Measurements from ENCODE around the gene POU5F1. TPM values are rescaled to one million over a fixed set of nuclear protein-coding genes. Genes with fewer than 3 reads are reported as not detected.
"Not testable (repeated sequence)": the region's sequence is repeated elsewhere in the genome, so short reads cannot be mapped to it uniquely, and the experiment has no call there.

Gene POU5F1
- total RNA-seq, 4 donors from 2014 or later = 0.92 to 5.5 (median 3.3) TPM

DNA sequence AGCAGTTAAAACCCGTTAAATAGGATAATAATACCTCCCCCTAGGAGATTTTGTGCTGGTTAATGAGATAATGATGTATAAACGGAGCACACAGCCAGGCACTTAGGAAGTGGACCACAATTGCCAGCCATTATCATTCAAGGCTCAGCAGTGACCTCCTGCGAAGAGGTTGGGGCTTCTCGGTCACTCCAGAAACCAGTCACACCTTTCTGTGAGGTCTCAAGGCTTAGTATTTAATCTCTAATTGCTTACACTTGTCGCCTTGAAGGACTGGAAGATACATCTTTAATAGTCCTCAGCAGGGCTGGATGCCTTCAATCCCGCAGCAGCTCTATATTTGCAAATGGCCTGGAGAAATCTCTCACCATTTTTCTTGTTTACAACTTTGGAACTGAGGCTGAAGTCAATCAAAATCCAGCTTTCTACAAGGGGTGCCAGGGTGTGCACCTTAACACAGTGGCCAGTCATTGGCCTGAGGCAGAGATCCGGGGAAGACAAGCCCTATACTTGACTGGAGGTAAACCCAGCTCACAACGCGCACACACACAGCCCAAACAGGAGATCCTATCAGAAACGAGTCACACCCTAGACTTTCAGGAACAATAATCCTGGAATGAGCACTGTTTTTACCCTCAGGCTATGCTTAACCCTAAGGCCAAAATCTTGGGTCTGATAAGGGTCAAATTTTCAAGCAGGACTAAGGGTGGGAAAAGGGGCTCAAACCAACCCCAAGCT lies 1.2 kb downstream of the POU5F1 start:
- WGBS, 2 donors = 77 to 80% methylated on average over 7 to 9 of the region's 10 CpGs
- H3K36me3 ChIP-seq = peaks cover 0 to 29% (median 0%) of the 10 kb centered on the region in 3 donors
- no peaks in the 10 kb centered on the region for H3K27me3 ChIP-seq
- H3K9me3 ChIP-seq = no peaks in the 10 kb centered on the region
- DNase-seq = no peak
- intact Hi-C loops (cut with DNase I) = no loop called here
- no peak overlapping the region for H3K27ac ChIP-seq
- H3K4me3 ChIP-seq = no peak overlapping the region
- H3K4me1 ChIP-seq = peaks cover 0 to 9% (median 0%) of the 10 kb centered on the region in 3 donors
- TF ChIP-seq, protein P1, sequence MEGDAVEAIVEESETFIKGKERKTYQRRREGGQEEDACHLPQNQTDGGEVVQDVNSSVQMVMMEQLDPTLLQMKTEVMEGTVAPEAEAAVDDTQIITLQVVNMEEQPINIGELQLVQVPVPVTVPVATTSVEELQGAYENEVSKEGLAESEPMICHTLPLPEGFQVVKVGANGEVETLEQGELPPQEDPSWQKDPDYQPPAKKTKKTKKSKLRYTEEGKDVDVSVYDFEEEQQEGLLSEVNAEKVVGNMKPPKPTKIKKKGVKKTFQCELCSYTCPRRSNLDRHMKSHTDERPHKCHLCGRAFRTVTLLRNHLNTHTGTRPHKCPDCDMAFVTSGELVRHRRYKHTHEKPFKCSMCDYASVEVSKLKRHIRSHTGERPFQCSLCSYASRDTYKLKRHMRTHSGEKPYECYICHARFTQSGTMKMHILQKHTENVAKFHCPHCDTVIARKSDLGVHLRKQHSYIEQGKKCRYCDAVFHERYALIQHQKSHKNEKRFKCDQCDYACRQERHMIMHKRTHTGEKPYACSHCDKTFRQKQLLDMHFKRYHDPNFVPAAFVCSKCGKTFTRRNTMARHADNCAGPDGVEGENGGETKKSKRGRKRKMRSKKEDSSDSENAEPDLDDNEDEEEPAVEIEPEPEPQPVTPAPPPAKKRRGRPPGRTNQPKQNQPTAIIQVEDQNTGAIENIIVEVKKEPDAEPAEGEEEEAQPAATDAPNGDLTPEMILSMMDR (IDR thresholded peaks at IDR 0.05) = no peak
- no peak for TF ChIP-seq POLR2A (IDR thresholded peaks at IDR 0.05)

DNA sequence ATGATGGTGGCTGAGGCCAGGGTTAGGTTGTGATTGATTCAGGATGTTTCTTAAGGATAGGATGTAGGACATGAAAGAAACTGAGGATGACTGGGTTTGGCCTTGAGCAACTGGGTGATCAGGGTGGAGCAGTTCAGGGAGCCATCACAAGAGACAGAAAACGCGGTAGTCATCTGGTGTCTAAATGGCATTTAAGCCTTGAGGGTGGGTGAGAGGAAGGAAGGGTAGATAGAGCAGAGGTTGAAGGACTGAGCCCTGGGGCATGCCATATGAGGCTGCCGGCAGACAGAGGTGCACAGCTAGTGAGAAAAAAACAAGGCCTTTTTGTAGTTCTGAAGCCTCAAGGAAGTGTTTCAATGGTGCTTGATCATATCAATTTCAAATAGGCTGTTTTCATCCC lies 1.9 kb downstream of the POU5F1 start:
- WGBS, 2 donors = 86 to 91% methylated on average over 3 of the region's 3 CpGs
- DNase-seq = no peak

DNA sequence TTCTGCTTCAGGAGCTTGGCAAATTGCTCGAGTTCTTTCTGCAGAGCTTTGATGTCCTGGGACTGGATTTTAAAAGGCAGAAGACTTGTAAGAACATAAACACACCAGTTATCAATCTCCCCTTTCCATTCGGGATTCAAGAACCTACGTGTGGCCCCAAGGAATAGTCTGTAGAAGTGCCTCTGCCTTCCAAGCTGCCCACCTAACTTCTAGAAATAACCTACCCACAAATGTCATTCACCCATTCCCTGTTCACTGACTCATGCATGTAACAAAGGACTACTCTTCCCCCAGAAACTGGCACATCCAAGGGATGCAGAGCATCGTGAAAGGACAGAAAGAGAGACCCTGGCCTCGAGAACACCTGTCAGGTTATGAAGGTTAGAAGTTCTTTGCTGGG lies 4.5 kb downstream of the POU5F1 start:
- no peaks in the 10 kb centered on the region for H3K27me3 ChIP-seq
- no peak for TF ChIP-seq POLR2A (IDR thresholded peaks at IDR 0.05)
- TF ChIP-seq, protein P1 (IDR thresholded peaks at IDR 0.05) = no peak
- no peak for DNase-seq
- 58 to 78% methylated on average over 4 of the region's 5 CpGs for WGBS, 2 donors
- peaks cover 0 to 9% (median 0%) of the 10 kb centered on the region in 3 donors for H3K4me1 ChIP-seq
- peaks cover 0 to 50% (median 0%) of the 10 kb centered on the region in 3 donors for H3K36me3 ChIP-seq
- H3K4me3 ChIP-seq = no peak overlapping the region
- intact Hi-C loops (cut with DNase I) = no loop called here
- H3K27ac ChIP-seq = no peak overlapping the region
- H3K9me3 ChIP-seq = no peaks in the 10 kb centered on the region

More for the DNA sequence above, 1.9 kb downstream of the POU5F1 start:
- intact Hi-C loops (cut with DNase I) = no loop called here
- Histone ChIP-seq H3K27ac (no peak overlapping the region), H3K27me3 (no peaks in the 10 kb centered on the region), H3K36me3 (peaks cover 0 to 28% (median 0%) of the 10 kb centered on the region in 3 donors), H3K9me3 (no peaks in the 10 kb centered on the region), H3K4me3 (no peak overlapping the region), H3K4me1 (peaks cover 0 to 9% (median 0%) of the 10 kb centered on the region in 3 donors)
- TF ChIP-seq, protein P1 (IDR thresholded peaks at IDR 0.05) = no peak
- TF ChIP-seq POLR2A (IDR thresholded peaks at IDR 0.05) = no peak

DNA sequence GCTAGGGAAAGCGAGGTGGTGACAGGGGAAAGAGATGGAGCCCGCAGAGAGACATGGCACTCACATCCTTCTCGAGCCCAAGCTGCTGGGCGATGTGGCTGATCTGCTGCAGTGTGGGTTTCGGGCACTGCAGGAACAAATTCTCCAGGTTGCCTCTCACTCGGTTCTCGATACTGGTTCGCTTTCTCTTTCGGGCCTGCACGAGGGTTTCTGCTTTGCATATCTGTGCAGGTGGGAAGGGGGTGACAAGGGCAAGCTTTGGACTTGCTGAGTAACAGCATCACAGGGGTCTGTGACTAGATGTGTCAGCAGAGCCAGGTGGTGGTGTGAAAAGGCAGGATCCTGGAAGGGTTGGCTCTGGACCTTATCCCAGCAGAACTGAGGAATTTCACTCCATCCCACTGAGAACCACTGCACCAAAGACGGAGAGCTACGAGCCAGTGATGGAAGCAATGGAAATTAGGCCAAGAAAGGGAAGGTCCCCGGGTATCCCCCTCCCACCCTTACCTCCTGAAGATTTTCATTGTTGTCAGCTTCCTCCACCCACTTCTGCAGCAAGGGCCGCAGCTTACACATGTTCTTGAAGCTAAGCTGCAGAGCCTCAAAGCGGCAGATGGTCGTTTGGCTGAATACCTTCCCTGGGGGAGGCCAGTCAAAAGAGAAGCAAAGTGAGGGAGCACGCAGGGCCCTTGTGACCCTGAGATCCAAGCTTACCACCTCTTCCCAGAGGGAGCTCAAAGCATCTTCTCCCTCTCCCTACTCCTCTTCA lies 5.2 kb downstream of the POU5F1 start:
- H3K36me3 ChIP-seq = peaks cover 0 to 50% (median 0%) of the 10 kb centered on the region in 3 donors
- H3K27me3 ChIP-seq; H3K9me3 ChIP-seq; DNase-seq; intact Hi-C loops (cut with DNase I); H3K27ac ChIP-seq; H3K4me3 ChIP-seq: not testable (repeated sequence)
- WGBS, 2 donors = 76 to 77% methylated on average over 16 to 17 of the region's 17 CpGs
- H3K4me1 ChIP-seq = peaks cover 0 to 15% (median 0%) of the 10 kb centered on the region in 3 donors

DNA sequence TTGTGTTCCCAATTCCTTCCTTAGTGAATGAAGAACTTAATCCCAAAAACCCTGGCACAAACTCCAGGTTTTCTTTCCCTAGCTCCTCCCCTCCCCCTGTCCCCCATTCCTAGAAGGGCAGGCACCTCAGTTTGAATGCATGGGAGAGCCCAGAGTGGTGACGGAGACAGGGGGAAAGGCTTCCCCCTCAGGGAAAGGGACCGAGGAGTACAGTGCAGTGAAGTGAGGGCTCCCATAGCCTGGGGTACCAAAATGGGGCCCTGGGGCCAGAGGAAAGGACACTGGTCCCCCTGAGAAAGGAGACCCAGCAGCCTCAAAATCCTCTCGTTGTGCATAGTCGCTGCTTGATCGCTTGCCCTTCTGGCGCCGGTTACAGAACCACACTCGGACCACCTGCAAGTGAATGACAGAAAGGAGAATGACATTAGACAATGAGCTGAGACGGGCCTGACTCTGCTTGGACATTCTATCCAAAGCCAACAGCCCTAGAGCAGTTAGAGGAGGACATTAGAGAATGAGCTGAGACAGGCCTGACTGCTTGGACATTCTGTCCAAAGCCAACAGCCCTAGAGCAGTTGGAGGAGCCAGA lies 5.9 kb downstream of the POU5F1 start:
- H3K27ac ChIP-seq; H3K9me3 ChIP-seq; DNase-seq; H3K4me3 ChIP-seq; H3K27me3 ChIP-seq; intact Hi-C loops (cut with DNase I): not testable (repeated sequence)
- H3K36me3 ChIP-seq = peaks cover 0 to 50% (median 0%) of the 10 kb centered on the region in 3 donors
- WGBS, 2 donors = 60 to 100% methylated on average over 1 to 2 of the region's 9 CpGs
- peaks cover under 1 to 17% (median 3%) of the 10 kb centered on the region in 3 donors for H3K4me1 ChIP-seq

DNA sequence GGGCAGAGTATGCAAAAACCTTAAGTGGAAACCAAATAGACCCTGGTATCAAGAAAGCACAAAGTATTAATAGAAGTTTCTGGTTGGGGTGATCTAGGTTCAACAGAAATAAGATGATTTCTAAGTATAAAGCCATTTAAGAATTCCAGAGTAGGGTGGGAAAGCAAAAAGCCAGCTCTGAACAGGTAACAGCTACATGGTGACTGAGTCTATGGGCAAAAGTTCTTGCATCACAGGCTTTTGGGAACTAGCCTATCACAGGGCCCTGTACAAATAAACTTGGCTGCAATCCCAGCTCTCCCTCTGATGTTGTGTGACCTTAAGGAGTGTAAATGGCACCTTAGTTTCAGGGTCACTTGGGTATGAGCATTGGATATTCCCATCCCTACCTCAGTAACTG lies 6.6 kb downstream of the POU5F1 start:
- TF ChIP-seq, protein P1 (IDR thresholded peaks at IDR 0.05) = no peak
- no peak for TF ChIP-seq POLR2A (IDR thresholded peaks at IDR 0.05)
- peaks cover 0 to 50% (median 0%) of the 10 kb centered on the region in 3 donors for H3K36me3 ChIP-seq
- DNase-seq = no peak
- H3K4me3 ChIP-seq = no peak overlapping the region
- H3K4me1 ChIP-seq = peaks cover 6 to 19% (median 9%) of the 10 kb centered on the region in 3 donors
- H3K9me3 ChIP-seq = no peaks in the 10 kb centered on the region
- intact Hi-C loops (cut with DNase I) = no loop called here
- H3K27ac ChIP-seq = no peak overlapping the region
- H3K27me3 ChIP-seq = no peaks in the 10 kb centered on the region

Measured in esophagus squamous epithelium (tissue), 5 donors.